H1 (cell line): Measurements from ENCODE around the gene TAX1BP3. TPM values are rescaled to one million over a fixed set of nuclear protein-coding genes. Genes with fewer than 3 reads are reported as not detected.

Experiments
- BRCA1 ChIP-seq: IDR thresholded peaks from 2 replicates; pipeline ENCODE4 v1.6.1; 2012; ENCODE audit warnings: low read depth, low read length, improper control_type of control experiment
- FOSL1 ChIP-seq: IDR thresholded peaks from 2 replicates; pipeline ENCODE4 v1.6.1; 2011; ENCODE audit warnings: mild to moderate bottlenecking, low read depth, low read length, moderate library complexity; ENCODE audit not compliant: insufficient read depth
- SIN3A ChIP-seq, 2 experiments: IDR thresholded peaks in 1 of 2; conservative IDR thresholded peaks in 1 of 2; 2 replicates each; pipeline ENCODE4 v1.6.1; 2011 to 2012; ENCODE audit warnings: low read length in 2 of 2, improper control_type of control experiment in 1 of 2, low read depth in 1 of 2, mild to moderate bottlenecking in 1 of 2
- TCF12 ChIP-seq: IDR thresholded peaks from 2 replicates; pipeline ENCODE4 v1.6.1; 2011; ENCODE audit warnings: low read depth, mild to moderate bottlenecking, low read length
- YY1 ChIP-seq: IDR thresholded peaks from 2 replicates; pipeline ENCODE4 v1.6.1; 2011; ENCODE audit warnings: low read depth, mild to moderate bottlenecking, low read length
- polyA plus RNA-seq, 7 experiments: library from polyadenylated mRNA; depleted of rRNA in 3 of 7; stranded (reverse) in 5 of 7; unstranded in 2 of 7; fragments of >200 nt in 5 of 7; fragments of 200-250 nt in 2 of 7; gene quantifications; 1 replicate in 5 of 7; 2 replicates in 1 of 7; 4 replicates in 1 of 7; pipeline versions ENCODE4 v1.2.1 to v1.2.3, GENCODE V29; 2011 to 2013; ENCODE audit warnings: missing spikeins in 2 of 7, mixed read lengths in 2 of 7
- total RNA-seq: library from RNA; stranded (reverse); fragmentation: NEBNext Ultra II Directional; extraction: Animal tissue kit (Norgen Biotek cat#: 25700); gene quantifications from 2 replicates; pipeline ENCODE4 v1.2.1, GENCODE V29; 2021

Gene TAX1BP3
- total and polyA plus RNA-seq, 2 of the 8 experiments (the other 6 are each of a cell fraction or from before 2014, with no cell fraction given): 65.3 to 81.8 TPM

DNA sequence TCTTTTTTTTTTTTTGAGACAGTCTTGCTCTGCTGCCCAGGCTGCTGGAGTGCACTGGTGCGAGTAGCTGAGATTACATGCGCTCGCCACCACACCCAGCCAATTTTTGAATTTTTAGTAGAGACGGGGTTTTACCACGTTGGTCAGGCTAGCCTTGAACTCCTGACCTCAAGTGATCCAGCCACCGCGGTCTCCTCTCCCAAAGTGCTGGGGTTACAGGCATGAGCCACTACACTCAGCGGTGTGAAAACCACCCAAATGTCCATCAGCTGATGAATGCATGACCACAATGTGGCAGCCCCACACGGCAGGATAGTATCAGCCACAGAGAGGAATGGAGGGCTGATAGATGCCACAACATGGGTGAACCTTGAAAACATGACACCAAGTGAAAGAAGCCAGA is 25.5 kb upstream of the TAX1BP3 start (continued):
- TF ChIP-seq BRCA1 (no peak), SIN3A (conservative IDR thresholded peaks at IDR 0.05 in 1 of 2, IDR thresholded peaks at IDR 0.05 in 1 of 2; ENCODE audit: low read depth in 1 of 2, low read length in 2 of 2) (no peak), FOSL1 (no peak), TCF12 (no peak), YY1 (no peak)
